ENCODE data around the gene NAALADL2.

The NAALADL2 gene

DNA sequence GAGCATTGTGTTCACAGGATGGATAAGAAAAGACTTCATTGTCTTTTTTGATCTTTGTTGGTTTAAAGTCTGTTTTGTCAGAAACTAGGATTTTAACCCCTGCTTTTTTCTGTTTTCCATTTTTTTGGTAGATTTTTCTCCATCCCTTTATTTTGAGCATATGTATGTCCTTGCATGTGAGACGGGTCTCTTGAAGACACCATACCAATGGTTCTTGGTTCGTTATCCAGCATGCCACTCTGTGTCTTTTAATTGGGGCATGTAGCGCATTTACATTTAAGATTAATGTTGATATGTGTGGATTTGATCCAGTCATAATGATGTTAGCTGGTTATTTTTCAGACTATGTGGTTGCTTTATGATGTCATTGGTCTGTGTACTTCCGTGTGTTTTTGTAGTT lies 687.0 kb downstream of the NAALADL2 start:
- TF ChIP-seq NFIC (IDR thresholded peaks at IDR 0.05) (no peak), YY1 (IDR thresholded peaks at IDR 0.05; ENCODE audit: low read depth) (no peak), CEBPB (IDR thresholded peaks at IDR 0.05) (no peak), FOXM1 (IDR thresholded peaks at IDR 0.05; ENCODE audit: borderline replicate concordance, low read depth) (no peak), EGR1 (IDR thresholded peaks at IDR 0.05) (no peak), EP300 (IDR thresholded peaks at IDR 0.05; ENCODE audit: borderline replicate concordance) (no peak), ZBTB7A (IDR thresholded peaks at IDR 0.05; ENCODE audit: low read depth) (no peak), TAF1 (IDR thresholded peaks at IDR 0.05; ENCODE audit: low read depth) (no peak)
- TF ChIP-seq, protein P1, sequence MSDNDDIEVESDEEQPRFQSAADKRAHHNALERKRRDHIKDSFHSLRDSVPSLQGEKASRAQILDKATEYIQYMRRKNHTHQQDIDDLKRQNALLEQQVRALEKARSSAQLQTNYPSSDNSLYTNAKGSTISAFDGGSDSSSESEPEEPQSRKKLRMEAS (IDR thresholded peaks at IDR 0.05): no peak
- TF ChIP-seq, protein P2, sequence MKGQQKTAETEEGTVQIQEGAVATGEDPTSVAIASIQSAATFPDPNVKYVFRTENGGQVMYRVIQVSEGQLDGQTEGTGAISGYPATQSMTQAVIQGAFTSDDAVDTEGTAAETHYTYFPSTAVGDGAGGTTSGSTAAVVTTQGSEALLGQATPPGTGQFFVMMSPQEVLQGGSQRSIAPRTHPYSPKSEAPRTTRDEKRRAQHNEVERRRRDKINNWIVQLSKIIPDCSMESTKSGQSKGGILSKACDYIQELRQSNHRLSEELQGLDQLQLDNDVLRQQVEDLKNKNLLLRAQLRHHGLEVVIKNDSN (IDR thresholded peaks at IDR 0.05): no peak

DNA sequence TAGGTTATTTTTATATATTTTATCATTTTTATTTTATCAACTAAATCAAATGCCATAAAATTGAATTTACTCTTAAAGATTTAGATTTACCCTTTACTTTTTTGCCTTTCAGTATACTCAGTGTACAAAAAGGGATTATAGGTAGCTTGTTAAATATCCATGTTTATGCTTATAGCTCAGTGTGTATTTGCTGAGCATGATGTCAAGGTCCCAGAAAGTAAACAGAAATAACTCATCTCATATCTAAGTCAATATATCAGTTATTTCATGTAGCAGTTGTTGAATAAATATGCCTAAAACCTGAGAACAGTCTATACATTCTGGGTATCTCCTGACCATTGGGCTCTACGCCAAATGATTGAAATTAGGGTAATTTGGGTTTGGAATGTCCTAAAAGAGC lies 693.8 kb downstream of the NAALADL2 start:
- TF ChIP-seq YY1 (IDR thresholded peaks at IDR 0.05; ENCODE audit: low read depth) (no peak), EGR1 (IDR thresholded peaks at IDR 0.05) (no peak), CREB1 (IDR thresholded peaks at IDR 0.05; ENCODE audit: low read depth) (no peak), TAF1 (IDR thresholded peaks at IDR 0.05; ENCODE audit: low read depth) (no peak), TCF12 (IDR thresholded peaks at IDR 0.05; ENCODE audit: low read depth) (no peak), RAD21 (IDR thresholded peaks at IDR 0.05; ENCODE audit: low read depth) (no peak), NFIC (IDR thresholded peaks at IDR 0.05) (no peak), CEBPB (IDR thresholded peaks at IDR 0.05) (no peak), TEAD4 (IDR thresholded peaks at IDR 0.05) (no peak), EP300 (IDR thresholded peaks at IDR 0.05; ENCODE audit: borderline replicate concordance) (no peak), ZBTB7A (IDR thresholded peaks at IDR 0.05; ENCODE audit: low read depth) (no peak), FOXM1 (IDR thresholded peaks at IDR 0.05; ENCODE audit: borderline replicate concordance, low read depth) (no peak)
- TF ChIP-seq, protein P1 (IDR thresholded peaks at IDR 0.05): no peak
- TF ChIP-seq, protein P3, sequence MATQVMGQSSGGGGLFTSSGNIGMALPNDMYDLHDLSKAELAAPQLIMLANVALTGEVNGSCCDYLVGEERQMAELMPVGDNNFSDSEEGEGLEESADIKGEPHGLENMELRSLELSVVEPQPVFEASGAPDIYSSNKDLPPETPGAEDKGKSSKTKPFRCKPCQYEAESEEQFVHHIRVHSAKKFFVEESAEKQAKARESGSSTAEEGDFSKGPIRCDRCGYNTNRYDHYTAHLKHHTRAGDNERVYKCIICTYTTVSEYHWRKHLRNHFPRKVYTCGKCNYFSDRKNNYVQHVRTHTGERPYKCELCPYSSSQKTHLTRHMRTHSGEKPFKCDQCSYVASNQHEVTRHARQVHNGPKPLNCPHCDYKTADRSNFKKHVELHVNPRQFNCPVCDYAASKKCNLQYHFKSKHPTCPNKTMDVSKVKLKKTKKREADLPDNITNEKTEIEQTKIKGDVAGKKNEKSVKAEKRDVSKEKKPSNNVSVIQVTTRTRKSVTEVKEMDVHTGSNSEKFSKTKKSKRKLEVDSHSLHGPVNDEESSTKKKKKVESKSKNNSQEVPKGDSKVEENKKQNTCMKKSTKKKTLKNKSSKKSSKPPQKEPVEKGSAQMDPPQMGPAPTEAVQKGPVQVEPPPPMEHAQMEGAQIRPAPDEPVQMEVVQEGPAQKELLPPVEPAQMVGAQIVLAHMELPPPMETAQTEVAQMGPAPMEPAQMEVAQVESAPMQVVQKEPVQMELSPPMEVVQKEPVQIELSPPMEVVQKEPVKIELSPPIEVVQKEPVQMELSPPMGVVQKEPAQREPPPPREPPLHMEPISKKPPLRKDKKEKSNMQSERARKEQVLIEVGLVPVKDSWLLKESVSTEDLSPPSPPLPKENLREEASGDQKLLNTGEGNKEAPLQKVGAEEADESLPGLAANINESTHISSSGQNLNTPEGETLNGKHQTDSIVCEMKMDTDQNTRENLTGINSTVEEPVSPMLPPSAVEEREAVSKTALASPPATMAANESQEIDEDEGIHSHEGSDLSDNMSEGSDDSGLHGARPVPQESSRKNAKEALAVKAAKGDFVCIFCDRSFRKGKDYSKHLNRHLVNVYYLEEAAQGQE (IDR thresholded peaks at IDR 0.05; ENCODE audit: low read depth): no peak
- TF ChIP-seq, protein P2 (IDR thresholded peaks at IDR 0.05): no peak

DNA sequence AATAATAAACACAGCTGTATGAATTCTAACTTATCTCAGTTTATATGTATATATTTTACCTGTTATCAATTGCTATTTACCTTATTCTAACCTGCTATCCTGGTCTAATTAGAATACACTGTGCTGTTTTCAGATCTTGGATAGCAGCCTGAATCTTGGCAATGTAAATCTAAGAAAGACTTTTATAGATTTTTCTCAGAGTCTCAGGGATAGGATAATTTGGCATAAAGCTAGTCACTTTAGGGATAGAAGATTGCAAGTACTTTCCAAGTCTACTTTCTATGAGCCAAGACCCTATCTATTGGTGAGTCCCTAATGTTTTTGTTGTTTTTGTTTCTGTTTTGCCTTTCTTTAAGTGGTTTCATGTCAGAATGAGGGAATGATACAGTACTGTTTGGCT lies 695.7 kb downstream of the NAALADL2 start:
- TF ChIP-seq NFIC (IDR thresholded peaks at IDR 0.05) (no peak), EP300 (IDR thresholded peaks at IDR 0.05; ENCODE audit: borderline replicate concordance) (no peak), TAF1 (IDR thresholded peaks at IDR 0.05; ENCODE audit: low read depth) (no peak), CEBPB (IDR thresholded peaks at IDR 0.05) (no peak), TEAD4 (IDR thresholded peaks at IDR 0.05) (no peak), TCF12 (IDR thresholded peaks at IDR 0.05; ENCODE audit: low read depth) (no peak)
- TF ChIP-seq, protein P2 (IDR thresholded peaks at IDR 0.05): no peak

DNA sequence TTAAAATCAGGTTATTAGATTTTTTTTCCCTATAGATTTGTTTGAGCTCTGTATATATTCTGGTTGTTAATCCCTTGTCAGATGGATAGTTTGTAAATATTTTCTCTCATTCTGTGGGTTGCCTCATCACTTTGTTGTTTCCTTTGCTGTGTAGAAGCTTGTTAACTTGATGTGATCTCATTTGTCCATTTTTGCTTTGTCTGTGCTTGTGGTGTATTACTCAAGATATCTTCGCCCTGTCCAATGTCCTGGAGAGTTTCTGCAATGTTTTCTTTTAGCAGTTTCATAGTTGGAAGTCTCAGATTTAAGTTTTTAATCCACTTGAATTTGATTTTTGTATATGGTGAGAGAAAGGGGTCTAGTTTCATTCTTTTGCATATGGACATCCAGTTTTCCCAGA lies 699.1 kb downstream of the NAALADL2 start:
- TF ChIP-seq TAF1 (IDR thresholded peaks at IDR 0.05; ENCODE audit: low read depth) (no peak), FOXM1 (IDR thresholded peaks at IDR 0.05; ENCODE audit: borderline replicate concordance, low read depth) (no peak), ZBTB7A (IDR thresholded peaks at IDR 0.05; ENCODE audit: low read depth) (no peak), EP300 (IDR thresholded peaks at IDR 0.05; ENCODE audit: borderline replicate concordance) (no peak), TEAD4 (IDR thresholded peaks at IDR 0.05) (no peak), RAD21 (IDR thresholded peaks at IDR 0.05; ENCODE audit: low read depth) (no peak), NFIC (IDR thresholded peaks at IDR 0.05) (no peak), CEBPB (IDR thresholded peaks at IDR 0.05) (no peak), TCF12 (IDR thresholded peaks at IDR 0.05; ENCODE audit: low read depth) (no peak), EGR1 (IDR thresholded peaks at IDR 0.05) (no peak), YY1 (IDR thresholded peaks at IDR 0.05; ENCODE audit: low read depth) (no peak), CREB1 (IDR thresholded peaks at IDR 0.05; ENCODE audit: low read depth) (no peak)
- TF ChIP-seq, protein P3 (IDR thresholded peaks at IDR 0.05; ENCODE audit: low read depth): no peak
- TF ChIP-seq, protein P2 (IDR thresholded peaks at IDR 0.05): no peak
- TF ChIP-seq, protein P1 (IDR thresholded peaks at IDR 0.05): no peak

DNA sequence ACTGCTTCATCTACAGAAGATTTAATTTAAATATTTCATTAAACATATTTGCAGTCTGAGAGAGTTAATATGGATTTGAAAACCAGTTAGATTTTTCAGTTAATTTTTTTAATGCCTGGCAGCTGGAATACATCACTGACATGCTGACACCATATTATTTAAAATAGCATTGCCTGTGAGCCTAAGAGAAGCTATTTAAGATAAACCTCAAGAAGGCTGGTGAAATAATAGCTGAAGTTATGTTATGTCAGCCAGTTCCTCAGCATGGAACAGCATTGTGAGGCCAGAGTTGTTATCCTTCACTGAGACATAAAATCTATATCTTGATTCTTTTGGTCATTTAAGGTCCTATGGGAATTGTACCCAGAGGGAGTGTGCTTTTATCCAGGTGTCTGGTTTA lies 705.2 kb downstream of the NAALADL2 start:
- TF ChIP-seq YY1 (IDR thresholded peaks at IDR 0.05; ENCODE audit: low read depth): no peak
